Fibroblast of skin of right biceps (primary cell): ENCODE measurements around the gene KRTAP10-2.
"Not testable (repeated sequence)": the region's sequence is repeated elsewhere in the genome, so short reads cannot be mapped to it uniquely, and the experiment has no call there.

Source experiments
- DNase-seq: peaks from one replicate; pipeline ENCODE4 v3.0.0-alpha.2; 2013

Gene KRTAP10-2

GRCh38 chr21:44551340-44551961 is at the start of gene KRTAP10-2:
TSS of gene KRTAP10-2 (minus strand) at chr21:44551505. CDS start at chr21:44551458, 47 bp downstream.
- DNase-seq: no peak

- DNase-seq: not testable (repeated sequence)
Measured at GRCh38 chr21:44601091-44601490, 49.8 kb upstream of the KRTAP10-2 start.

- DNase-seq: not testable (repeated sequence)
Measured at GRCh38 chr21:44600118-44600978, 49.0 kb upstream of the KRTAP10-2 start, which contains the start of gene KRTAP10-7. TSS of gene KRTAP10-7 (plus strand) at chr21:44600597. CDS start at chr21:44600622, 25 bp downstream.

GRCh38 chr21:44599264-44600029 is 48.1 kb upstream of the KRTAP10-2 start:
- no peak for DNase-seq

- DNase-seq: no peak
Measured at GRCh38 chr21:44598061-44598460, 46.8 kb upstream of the KRTAP10-2 start.

GRCh38 chr21:44596068-44596725 is 44.9 kb upstream of the KRTAP10-2 start:
- DNase-seq: no peak

GRCh38 chr21:44595524-44595923 is 44.2 kb upstream of the KRTAP10-2 start:
- DNase-seq: no peak

GRCh38 chr21:44594406-44594916 is 43.2 kb upstream of the KRTAP10-2 start:
- DNase-seq: no peak

GRCh38 chr21:44593598-44594405 is 42.5 kb upstream of the KRTAP10-2 start:
- DNase-seq: no peak

- DNase-seq: no peak
Measured at GRCh38 chr21:44592446-44593311, 41.4 kb upstream of the KRTAP10-2 start, which contains the start of gene KRTAP10-6. TSS of gene KRTAP10-6 (minus strand) at chr21:44592505. CDS start at chr21:44592484, 21 bp downstream.

GRCh38 chr21:44591801-44592130 is 40.5 kb upstream of the KRTAP10-2 start:
- DNase-seq: not testable (repeated sequence)

- DNase-seq: not testable (repeated sequence)
Measured at GRCh38 chr21:44590897-44591800, 39.8 kb upstream of the KRTAP10-2 start.

GRCh38 chr21:44590311-44590721 is 39.0 kb upstream of the KRTAP10-2 start:
- no peak for DNase-seq

- no peak for DNase-seq
Measured at GRCh38 chr21:44589586-44590305, 38.4 kb upstream of the KRTAP10-2 start.

GRCh38 chr21:44589094-44589493 is 37.8 kb upstream of the KRTAP10-2 start:
- DNase-seq: no peak

GRCh38 chr21:44585892-44586291 is 34.6 kb upstream of the KRTAP10-2 start:
- DNase-seq: no peak

GRCh38 chr21:44583800-44584147 is 32.5 kb upstream of the KRTAP10-2 start:
- DNase-seq: no peak

GRCh38 chr21:44583089-44583799 is 31.9 kb upstream of the KRTAP10-2 start:
- no peak for DNase-seq
